Colonic mucosa (tissue), 4 donors: ENCODE measurements around the gene RNF130. TPM values are rescaled to one million over a fixed set of nuclear protein-coding genes. Genes with fewer than 3 reads are reported as not detected.

Source experiments
- DNase-seq: peaks from one replicate; pipeline ENCODE4 v3.0.0-alpha.2; 2020
- H3K27ac ChIP-seq: fragments of 200-600 bp; one replicate; pipeline ENCODE4 v1.8.0; 2021
- H3K27me3 ChIP-seq: fragments of 200-600 bp; one replicate; pipeline ENCODE4 v1.8.0; 2021
- H3K36me3 ChIP-seq: fragments of 200-600 bp; one replicate; pipeline ENCODE4 v1.8.0; 2021
- H3K4me1 ChIP-seq: fragments of 200-600 bp; one replicate; pipeline ENCODE4 v1.8.0; 2021; ENCODE audit warnings: mild to moderate bottlenecking
- H3K4me3 ChIP-seq: fragments of 200-600 bp; one replicate; pipeline ENCODE4 v1.8.0; 2021
- H3K9ac ChIP-seq, 2 donors: one replicate each; pipeline ENCODE4 v1.7.0; 2013; ENCODE audit warnings: control low read depth in 2 of 2, low read depth in 2 of 2, low read length in 2 of 2
- H3K9me3 ChIP-seq: fragments of 200-600 bp; one replicate; pipeline ENCODE4 v1.8.0; 2021
- intact Hi-C: fragments of 100-400 bp; cut with DNase I; formaldehyde crosslinking; loops from one replicate; pipeline ENCODE4 v1.14.1; 2022
- total RNA-seq, 2 donors: library from RNA; stranded (reverse); fragmentation: NEBNext Ultra II Directional in 1 of 2; extraction: Animal tissue kit (Norgen Biotek cat#: 25700) in 1 of 2; gene quantifications; one replicate each; pipeline ENCODE4 v1.2.1, GENCODE V29; 2021
- TF ChIP-seq, protein P1 (sequence below): fragments of 200-600 bp; IDR thresholded peaks from one replicate; pipeline ENCODE4 v1.8.0; 2022; ENCODE audit warnings: antibody characterized with exemption, mild to moderate bottlenecking
- donor health status: healthy.
- donor health status: DM: no; HTN: no; CAD: no.
- donor health status: DM: no; HTN: no; CAD: no.

RNF130 gene
- total RNA-seq, 2 donors from 2014 or later: 32.0 to 41.7 TPM

DNA sequence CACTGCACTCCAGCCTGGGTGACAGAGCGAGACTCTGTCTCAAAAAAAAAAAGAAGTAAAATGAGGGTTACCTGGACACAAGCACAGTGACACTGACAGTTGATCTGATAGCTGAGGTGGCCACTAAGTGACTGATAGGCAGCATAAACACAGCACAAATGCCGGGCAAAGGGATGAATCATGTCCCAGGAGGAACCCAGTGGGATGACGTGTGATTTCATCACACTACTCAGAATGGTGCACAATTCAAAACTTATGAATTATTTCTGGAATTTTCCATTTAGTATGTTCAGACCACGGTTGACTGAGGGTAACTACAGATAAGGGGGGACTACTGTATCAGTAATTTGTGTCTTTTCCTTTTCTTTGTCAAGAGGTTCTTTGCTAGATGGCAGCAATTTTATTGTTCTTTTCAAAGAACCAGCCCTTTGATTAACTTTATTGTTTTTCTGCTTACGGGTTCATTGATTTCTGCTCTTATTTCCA, 34.3 kb upstream of the RNF130 start:
- intact Hi-C loops: no loop called here
- Histone ChIP-seq H3K4me1 (no peaks in the 10 kb centered on the region), H3K27ac (no peak overlapping the region), H3K4me3 (no peak overlapping the region), H3K9me3 (no peaks in the 10 kb centered on the region), H3K9ac (no peak overlapping the region), H3K36me3 (no peaks in the 10 kb centered on the region), H3K27me3 (no peaks in the 10 kb centered on the region)
- TF ChIP-seq, protein P1, sequence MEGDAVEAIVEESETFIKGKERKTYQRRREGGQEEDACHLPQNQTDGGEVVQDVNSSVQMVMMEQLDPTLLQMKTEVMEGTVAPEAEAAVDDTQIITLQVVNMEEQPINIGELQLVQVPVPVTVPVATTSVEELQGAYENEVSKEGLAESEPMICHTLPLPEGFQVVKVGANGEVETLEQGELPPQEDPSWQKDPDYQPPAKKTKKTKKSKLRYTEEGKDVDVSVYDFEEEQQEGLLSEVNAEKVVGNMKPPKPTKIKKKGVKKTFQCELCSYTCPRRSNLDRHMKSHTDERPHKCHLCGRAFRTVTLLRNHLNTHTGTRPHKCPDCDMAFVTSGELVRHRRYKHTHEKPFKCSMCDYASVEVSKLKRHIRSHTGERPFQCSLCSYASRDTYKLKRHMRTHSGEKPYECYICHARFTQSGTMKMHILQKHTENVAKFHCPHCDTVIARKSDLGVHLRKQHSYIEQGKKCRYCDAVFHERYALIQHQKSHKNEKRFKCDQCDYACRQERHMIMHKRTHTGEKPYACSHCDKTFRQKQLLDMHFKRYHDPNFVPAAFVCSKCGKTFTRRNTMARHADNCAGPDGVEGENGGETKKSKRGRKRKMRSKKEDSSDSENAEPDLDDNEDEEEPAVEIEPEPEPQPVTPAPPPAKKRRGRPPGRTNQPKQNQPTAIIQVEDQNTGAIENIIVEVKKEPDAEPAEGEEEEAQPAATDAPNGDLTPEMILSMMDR: no peak
- DNase-seq: no peak

DNA sequence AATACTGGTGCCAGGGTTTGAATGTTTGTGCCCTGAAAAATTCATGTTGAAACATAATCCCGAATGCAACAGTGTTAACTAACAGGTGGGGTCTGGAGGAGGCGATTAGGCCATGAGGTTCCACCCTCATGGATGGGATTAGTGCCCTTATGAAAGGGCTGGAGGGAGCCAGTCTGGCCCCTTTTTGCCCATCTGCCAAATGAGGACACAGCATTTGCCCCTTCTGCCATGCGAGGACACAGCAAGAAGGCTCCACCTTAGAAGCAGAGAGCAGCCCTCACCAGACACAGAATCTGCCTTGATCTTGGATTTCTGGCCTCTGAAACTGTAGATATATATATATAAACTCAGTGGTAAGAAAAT, 32.6 kb upstream of the RNF130 start:
- H3K9me3 ChIP-seq: no peaks in the 10 kb centered on the region
- H3K27me3 ChIP-seq: no peaks in the 10 kb centered on the region
- no peak for DNase-seq
- no peak overlapping the region for H3K27ac ChIP-seq
- H3K4me3 ChIP-seq: no peak overlapping the region
- H3K9ac ChIP-seq: no peak overlapping the region
- H3K4me1 ChIP-seq: no peaks in the 10 kb centered on the region
- TF ChIP-seq, protein P1: no peak
- no peaks in the 10 kb centered on the region for H3K36me3 ChIP-seq
- intact Hi-C loops: no loop called here

DNA sequence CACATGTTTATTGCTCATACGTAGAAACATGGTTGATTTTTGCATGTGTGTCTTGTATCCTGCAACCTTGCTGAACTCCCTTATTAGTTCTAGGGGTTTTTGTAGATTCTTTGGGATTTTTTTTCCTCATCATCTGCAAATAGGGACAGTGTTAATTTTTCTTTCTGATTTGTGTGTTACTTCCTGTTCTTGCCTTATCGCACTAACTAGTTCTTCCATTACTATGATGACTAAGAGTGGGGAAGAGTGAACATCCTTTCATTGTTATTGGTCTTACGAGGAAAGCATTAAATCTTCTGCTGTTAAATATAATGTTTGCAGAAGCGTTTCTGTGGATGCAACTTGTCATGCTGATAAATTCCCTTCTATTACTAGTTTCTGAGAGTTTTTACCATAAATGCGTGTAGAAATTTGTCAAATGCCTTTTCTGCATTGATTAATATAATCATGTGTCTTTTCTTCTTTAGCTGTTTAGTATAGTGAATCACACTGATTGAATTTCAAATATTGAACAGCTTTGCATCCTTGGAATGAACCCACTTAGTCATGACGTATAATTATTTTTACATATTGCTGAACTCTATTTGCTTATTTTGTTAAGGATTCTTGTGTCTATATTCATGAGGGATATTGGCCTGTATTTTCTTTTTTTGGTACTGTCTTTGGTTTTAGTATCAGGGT, 32.1 kb upstream of the RNF130 start:
- Histone ChIP-seq H3K27ac (no peak overlapping the region), H3K27me3 (no peaks in the 10 kb centered on the region), H3K36me3 (no peaks in the 10 kb centered on the region), H3K9ac (no peak overlapping the region), H3K4me1 (no peaks in the 10 kb centered on the region), H3K4me3 (no peak overlapping the region), H3K9me3 (no peaks in the 10 kb centered on the region)
- DNase-seq: no peak
- TF ChIP-seq, protein P1: no peak
- intact Hi-C loops: no loop called here

DNA sequence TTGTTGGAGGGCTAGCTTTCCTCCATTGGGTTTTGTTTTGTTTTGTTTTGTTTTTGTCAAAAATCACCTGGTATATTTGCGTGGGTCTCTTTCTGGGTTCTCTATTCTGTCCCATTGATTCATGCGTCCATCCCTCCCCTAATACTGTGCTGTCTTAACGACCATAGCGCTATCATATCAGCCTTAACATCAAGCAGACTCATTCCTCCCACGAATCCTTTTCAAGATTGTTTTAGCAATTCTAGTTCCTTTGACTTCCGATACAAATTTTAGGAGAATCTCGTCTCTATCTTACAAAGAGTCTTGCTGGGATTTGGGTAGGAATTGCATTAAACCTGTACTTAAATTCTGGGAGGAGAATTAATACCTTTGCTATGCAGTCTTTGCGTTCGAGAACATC, 31.1 kb upstream of the RNF130 start:
- H3K36me3 ChIP-seq: no peaks in the 10 kb centered on the region
- no peak overlapping the region for H3K4me3 ChIP-seq
- TF ChIP-seq, protein P1: no peak
- H3K9ac ChIP-seq: no peak overlapping the region
- no peak for DNase-seq
- H3K27ac ChIP-seq: no peak overlapping the region
- H3K9me3 ChIP-seq: no peaks in the 10 kb centered on the region
- no peaks in the 10 kb centered on the region for H3K27me3 ChIP-seq
- H3K4me1 ChIP-seq: no peaks in the 10 kb centered on the region
- intact Hi-C loops: no loop called here

DNA sequence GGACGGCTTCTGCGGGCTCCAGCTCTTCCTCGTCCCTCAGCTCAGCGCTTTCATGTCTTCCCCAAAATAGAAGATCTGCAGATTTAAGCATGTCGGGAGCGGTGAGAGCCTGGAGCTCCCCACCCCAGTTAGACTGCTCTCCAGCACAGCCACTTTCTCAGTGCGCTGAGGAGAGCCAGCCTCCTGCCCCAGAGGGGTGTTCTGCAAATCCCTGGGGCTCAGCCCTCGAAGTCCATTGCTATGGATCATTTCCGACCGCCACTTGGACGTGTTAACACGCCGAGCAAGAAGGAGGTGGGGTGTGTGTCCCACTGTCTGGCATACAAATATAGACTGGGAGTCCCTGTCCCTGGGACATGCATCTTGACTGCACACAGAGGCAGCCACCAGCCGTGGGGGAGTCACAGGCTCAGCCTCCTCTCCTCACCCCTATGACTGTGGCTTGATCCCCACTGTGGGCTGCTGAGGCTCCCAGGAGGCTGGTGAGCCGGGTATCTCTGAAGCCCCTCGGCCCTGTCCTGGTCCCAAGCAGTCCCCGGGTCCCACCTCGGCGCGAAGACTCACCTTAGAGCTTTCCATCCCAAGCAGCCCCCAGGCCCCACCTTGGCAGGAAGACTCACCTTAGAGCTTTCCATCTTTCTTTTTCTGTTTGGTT, 30.0 kb upstream of the RNF130 start:
- H3K36me3 ChIP-seq: no peaks in the 10 kb centered on the region
- no peaks in the 10 kb centered on the region for H3K27me3 ChIP-seq
- H3K9me3 ChIP-seq: no peaks in the 10 kb centered on the region
- no peak for DNase-seq
- no peak overlapping the region for H3K27ac ChIP-seq
- H3K4me3 ChIP-seq: no peak overlapping the region
- no peaks in the 10 kb centered on the region for H3K4me1 ChIP-seq
- intact Hi-C loops: no loop called here
- no peak overlapping the region for H3K9ac ChIP-seq
- TF ChIP-seq, protein P1: no peak
